Measurements from ENCODE around the gene NAP1L4.

- no peak for TF ChIP-seq CTCF (IDR thresholded peaks at IDR 0.05)
- TF ChIP-seq ZFX (IDR thresholded peaks at IDR 0.05; ENCODE audit: borderline replicate concordance), result no peak
These were observed 33.9 kb downstream of the NAP1L4 start for GRCh38 chr11:2958251-2958650.

All from 22Rv1 (cell line).